Activated naive CD4-positive, alpha-beta T cell treated with anti-CD3 and anti-CD28 coated beads, Interleukin-2, amount 50 U/mL, for 72 hours (primary cell): ENCODE results near the gene APPBP2. TPM values are rescaled to one million over a fixed set of nuclear protein-coding genes. Genes with fewer than 3 reads are reported as not detected.
"Not testable (repeated sequence)": the region's sequence is repeated elsewhere in the genome, so short reads cannot be mapped to it uniquely, and the experiment has no call there.

Experiments used
- ATAC-seq, 2 donors: fragments of 150-1000 bp; cut with Tn5 transposase; 2 replicates each; pipeline ENCODE4 v1.10.0; 2021; ENCODE audit warnings: mild to moderate bottlenecking in 2 of 2, moderate library complexity in 2 of 2
- DNase-seq, 2 donors: peaks; one replicate each; pipeline ENCODE4 v3.0.0; 2021 to 2022; ENCODE audit warnings: low spot score in 2 of 2
- H3K27ac Mint-ChIP-seq, 2 donors: one replicate each; pipeline ENCODE4 v1.8.0; 2022; ENCODE audit warnings: mild to moderate bottlenecking in 2 of 2, mixed read lengths in 2 of 2
- H3K36me3 Mint-ChIP-seq, 2 donors: one replicate each; pipeline ENCODE4 v1.8.0; 2022; ENCODE audit warnings: mixed read lengths in 2 of 2
- H3K9me3 Mint-ChIP-seq, 2 donors: one replicate each; pipeline ENCODE4 v1.8.0; 2022; ENCODE audit warnings: mixed read lengths in 2 of 2
- total RNA-seq, 2 donors: library from RNA; stranded (reverse); gene quantifications; one replicate each; pipeline ENCODE4 v1.2.3, GENCODE V29; 2022

APPBP2 gene
- total RNA-seq, 2 donors from 2014 or later: 24.5 to 28.8 TPM

DNA sequence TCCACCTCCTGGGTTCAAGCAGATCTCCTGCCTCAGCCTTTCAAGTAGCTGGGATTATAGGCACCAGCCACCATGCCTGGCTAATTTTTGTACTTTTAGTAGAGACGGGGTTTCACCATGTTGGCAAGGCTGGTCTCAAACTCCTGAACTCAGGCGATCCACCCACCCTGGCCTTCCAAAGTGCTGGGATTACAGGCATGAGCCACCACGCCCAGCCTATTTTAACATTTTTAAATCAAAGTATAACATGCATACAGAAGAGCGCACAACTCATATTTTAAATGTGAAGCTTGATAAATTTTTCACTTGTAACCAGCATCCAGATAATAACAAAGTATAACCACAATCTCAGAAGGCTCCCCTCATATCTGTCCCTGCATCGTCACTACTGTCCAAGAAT, 10.8 kb downstream of the APPBP2 start:
- DNase-seq, ATAC-seq, H3K9me3 Mint-ChIP-seq, H3K27ac Mint-ChIP-seq: not testable (repeated sequence)
- H3K36me3 Mint-ChIP-seq: peaks cover 0 to 21% of the 10 kb centered on the region in 2 donors

DNA sequence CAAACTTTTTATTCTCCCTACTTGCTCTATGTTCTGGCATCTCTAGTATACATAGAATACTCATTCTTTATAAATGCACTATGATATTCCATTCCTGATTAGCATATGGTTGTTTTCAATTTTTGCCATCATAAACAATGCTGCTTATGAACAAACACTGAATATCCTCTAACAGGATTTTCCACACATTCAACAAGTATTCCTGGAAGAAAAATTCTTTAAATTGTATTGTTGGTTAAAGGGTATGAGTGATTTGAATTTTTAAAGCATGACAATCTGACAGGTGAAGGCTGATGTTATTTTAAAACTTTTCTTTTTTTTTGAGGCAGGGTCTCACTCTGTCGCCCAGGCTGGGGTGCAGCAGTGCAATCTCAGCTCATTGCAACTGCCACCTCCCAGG, 11.5 kb downstream of the APPBP2 start:
- no peaks in the 10 kb centered on the region for H3K9me3 Mint-ChIP-seq
- DNase-seq (no peak), ATAC-seq (no peak)
- H3K36me3 Mint-ChIP-seq: peaks cover 0 to 21% of the 10 kb centered on the region in 2 donors
- H3K27ac Mint-ChIP-seq: peak overlapping the region in 1 of 2 donors; percentile 77

DNA sequence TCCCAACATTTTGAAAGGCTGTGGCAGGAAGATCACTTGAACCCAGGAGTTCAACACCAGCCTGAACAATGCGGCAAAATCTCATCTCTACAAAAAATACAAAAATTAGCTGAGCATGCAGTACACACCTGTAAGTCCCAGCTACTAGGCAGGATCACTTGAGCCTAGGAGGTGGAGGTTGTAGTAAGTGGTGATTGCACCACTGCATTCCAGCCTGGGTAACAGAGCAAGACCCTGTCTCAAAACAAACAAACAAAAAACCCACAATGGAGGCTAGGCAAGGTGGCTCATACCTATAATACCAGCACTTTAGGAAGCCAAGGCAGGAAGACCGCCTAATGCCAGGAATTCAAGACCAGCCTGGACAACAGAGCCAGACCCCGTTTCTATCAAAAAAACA, 12.0 kb downstream of the APPBP2 start:
- no peaks in the 10 kb centered on the region for H3K9me3 Mint-ChIP-seq
- no peak overlapping the region for H3K27ac Mint-ChIP-seq
- DNase-seq (no peak), ATAC-seq (no peak)
- H3K36me3 Mint-ChIP-seq: peaks cover 0 to 21% of the 10 kb centered on the region in 2 donors

DNA sequence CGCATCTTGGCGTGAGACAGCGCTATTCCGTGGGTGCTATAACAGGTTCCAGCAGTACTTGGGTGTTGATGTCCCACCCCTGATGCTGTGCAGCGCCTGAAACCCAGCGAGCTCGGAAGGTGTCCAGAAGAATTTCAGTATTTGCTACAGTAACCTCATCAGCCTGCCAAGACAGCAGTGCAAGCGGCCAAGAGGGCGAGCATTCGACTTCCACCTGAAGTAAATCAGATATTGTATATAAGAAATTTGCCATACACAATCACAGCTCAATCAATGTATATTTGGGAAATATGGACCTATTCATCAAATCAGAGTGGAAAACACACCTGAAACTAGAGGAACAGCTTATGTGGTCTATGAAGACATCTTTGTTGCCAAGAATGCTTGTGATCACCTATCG, 13.0 kb downstream of the APPBP2 start:
- ATAC-seq (no peak), DNase-seq (no peak)
- H3K36me3 Mint-ChIP-seq: peaks cover 0 to 19% of the 10 kb centered on the region in 2 donors
- H3K27ac Mint-ChIP-seq: no peak overlapping the region
- no peaks in the 10 kb centered on the region for H3K9me3 Mint-ChIP-seq

DNA sequence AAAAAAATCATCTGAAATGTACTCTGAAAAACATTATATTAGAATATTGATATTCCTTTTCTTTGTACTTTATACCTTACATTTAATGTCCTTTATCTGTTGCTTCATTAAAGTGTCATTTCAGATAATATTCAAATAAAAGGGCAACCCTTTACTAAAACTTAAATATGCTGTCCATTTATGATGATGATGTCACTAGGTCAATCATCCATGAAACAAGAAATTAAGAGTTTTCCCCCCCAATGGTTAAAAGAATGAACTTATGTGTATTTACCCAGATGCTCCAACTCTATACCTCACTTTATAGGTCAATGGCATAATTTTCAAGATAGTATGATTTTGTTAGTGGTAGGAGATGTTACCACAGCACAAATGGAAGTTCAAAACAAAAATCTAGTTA, 15.3 kb downstream of the APPBP2 start:
- H3K9me3 Mint-ChIP-seq: no peaks in the 10 kb centered on the region

DNA sequence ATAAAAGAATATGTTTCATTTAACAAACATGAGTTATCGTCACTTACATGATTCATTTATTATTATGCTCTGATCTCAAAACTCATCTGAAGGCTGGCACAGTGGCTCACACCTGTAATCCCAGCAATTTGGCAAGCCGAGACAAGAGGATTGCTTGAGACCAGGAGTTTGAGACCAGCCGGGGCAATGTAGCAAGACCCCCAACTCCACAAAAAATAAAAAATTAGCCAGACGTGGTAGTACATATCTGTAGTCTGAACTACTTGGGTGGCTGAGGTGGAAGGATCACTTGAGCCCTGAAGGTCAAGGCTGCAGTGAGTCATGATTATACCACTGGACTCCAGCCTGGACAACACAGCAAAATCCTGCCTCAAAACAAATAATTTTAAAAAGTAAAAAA, 16.0 kb downstream of the APPBP2 start:
- Mint-ChIP-seq H3K9me3 (no peaks in the 10 kb centered on the region), H3K27ac (no peak overlapping the region), H3K36me3 (peaks cover 0 to 15% of the 10 kb centered on the region in 2 donors)
- ATAC-seq (no peak), DNase-seq (no peak)

More for the DNA sequence above, 15.3 kb downstream of the APPBP2 start:
- H3K36me3 Mint-ChIP-seq: peaks cover 0 to 15% of the 10 kb centered on the region in 2 donors
- no peak for ATAC-seq
- no peak overlapping the region for H3K27ac Mint-ChIP-seq
- no peak for DNase-seq

DNA sequence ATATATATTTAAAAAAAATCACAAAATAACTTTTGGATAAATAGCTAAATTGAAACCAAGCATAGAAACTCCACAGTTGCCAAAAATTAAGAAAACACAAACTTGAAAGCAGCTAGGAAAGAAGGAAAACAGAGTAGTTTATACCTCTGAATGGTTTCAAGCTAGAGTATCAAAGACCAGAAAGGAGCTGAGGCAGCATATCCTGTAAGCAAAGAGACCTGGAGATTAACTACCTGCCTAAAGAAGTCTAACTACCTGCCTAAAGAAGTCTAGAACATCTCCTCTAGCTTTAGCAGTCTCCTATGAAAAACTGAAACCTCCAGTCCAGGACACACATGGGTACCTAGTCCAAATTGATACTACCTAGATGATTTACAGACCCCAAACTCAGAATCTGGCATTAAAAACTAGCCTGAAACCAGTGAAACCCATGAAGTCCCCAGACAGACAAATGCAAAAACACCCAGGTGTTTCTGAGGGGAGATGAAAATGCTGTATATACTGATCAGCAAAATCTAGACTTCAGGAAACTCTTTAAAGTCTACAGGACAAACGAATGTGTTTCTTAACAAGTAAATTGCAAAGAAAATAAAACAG, 17.6 kb downstream of the APPBP2 start:
- H3K9me3 Mint-ChIP-seq: no peaks in the 10 kb centered on the region
- H3K27ac Mint-ChIP-seq: no peak overlapping the region
- H3K36me3 Mint-ChIP-seq: peaks cover 0 to 6% of the 10 kb centered on the region in 2 donors
- no peak for DNase-seq
- no peak for ATAC-seq

DNA sequence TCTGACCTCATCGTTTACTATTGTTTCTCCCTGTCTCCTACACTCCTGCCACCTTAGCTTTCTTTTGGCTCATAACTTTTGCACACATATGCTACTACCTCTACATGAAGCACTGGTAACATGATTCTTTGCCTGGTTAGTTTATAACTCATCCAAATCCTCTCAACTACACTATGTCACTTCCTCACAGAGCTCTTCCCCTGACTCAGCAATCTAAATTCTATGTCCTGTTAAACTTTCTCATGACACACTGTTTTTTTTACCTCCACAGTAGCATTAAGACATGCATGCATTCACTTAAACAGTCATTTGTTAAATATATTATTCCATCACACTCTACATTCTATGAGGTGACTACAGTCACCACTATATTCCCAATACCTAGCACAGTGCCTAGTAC, 19.7 kb downstream of the APPBP2 start:
- no peaks in the 10 kb centered on the region for H3K36me3 Mint-ChIP-seq
- H3K9me3 Mint-ChIP-seq: no peaks in the 10 kb centered on the region
- no peak overlapping the region for H3K27ac Mint-ChIP-seq
- no peak for DNase-seq
- ATAC-seq: no peak

DNA sequence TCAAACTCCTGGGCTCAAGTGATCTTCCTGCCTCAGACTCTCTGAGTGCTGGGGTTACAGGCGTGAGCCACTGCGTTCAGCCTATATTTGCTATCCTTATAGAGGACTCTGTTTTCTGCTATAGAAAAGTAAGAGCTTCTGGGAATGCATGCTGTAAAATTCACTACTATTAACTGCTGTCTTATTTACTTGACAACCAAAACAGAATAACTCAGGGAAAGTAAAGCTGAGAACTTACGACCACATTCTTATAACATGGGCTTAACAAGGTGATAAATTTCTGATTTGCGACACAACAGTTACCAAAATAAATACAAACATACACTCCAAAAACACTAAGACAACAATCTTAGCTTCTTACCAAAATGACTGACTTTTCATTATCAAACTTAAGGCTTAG, 23.9 kb downstream of the APPBP2 start:
- peaks cover 0 to 13% of the 10 kb centered on the region in 2 donors for H3K36me3 Mint-ChIP-seq

DNA sequence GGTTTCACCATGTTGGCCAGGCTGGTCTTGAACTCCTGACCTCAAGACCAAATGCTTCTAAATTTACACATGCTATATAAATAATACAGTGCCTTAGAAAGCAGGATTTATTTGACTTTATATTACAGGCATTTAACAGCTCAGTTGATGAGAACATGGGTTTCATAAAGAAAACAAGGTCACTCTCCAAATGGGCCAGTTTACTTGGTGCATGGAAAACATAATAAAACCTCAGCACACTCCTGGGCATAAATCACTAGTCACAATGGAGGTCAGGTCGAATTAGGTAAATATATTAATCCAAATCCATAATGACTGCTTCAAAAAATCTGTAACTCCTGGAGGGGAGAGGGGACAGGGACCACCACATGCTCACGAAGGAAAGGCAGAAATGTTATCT, 24.5 kb downstream of the APPBP2 start:
- DNase-seq (no peak), ATAC-seq (no peak)
- Mint-ChIP-seq H3K36me3 (peaks cover 0 to 17% of the 10 kb centered on the region in 2 donors), H3K27ac (no peak overlapping the region), H3K9me3 (no peaks in the 10 kb centered on the region)

More for the DNA sequence above, 23.9 kb downstream of the APPBP2 start:
- ATAC-seq: no peak
- no peaks in the 10 kb centered on the region for H3K9me3 Mint-ChIP-seq
- H3K27ac Mint-ChIP-seq: no peak overlapping the region
- no peak for DNase-seq

DNA sequence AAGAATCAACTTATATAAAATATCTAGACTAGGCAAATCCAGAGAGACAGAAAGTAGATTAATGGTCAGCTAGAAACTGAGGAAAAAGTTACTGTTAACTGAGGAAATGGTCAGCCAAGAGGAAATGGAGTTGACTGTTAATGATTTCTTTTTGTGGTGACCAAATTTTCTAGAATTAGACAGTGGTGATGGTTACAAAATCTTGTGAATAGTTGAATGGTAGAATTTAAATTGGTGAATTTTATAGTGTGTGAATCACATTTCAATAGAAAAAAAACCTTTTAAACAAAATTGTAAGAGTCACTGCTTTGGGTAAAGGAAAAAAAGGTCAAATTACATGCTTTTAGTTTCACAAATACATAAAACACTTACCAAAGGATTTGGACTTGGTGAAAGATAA, 30.0 kb downstream of the APPBP2 start:
- peaks cover 23 to 62% of the 10 kb centered on the region in 2 donors for H3K36me3 Mint-ChIP-seq
- H3K9me3 Mint-ChIP-seq: peaks cover 1 to 2% of the 10 kb centered on the region in 2 donors
- no peak overlapping the region for H3K27ac Mint-ChIP-seq
- ATAC-seq (no peak), DNase-seq (no peak)

DNA sequence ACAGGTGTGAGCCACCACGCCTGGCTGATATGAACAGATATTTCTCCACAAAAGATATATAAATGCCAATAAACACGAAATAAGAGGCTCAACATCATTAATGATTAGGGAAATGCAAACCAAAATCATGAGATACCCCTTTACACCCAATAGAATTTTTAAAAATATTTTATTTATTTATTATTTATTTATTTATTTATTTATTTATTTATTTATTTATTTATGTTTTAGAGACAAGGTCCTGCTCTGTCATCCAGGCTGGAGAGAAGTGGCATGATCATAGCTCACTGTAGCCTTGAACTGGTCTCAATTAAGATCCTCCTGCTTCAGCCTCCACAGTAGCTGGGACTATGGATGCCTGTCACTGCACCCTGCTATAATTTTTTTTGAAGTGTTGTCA, 30.8 kb downstream of the APPBP2 start:
- H3K9me3 Mint-ChIP-seq: peaks cover 3 to 7% of the 10 kb centered on the region in 2 donors
- peaks cover 31 to 70% of the 10 kb centered on the region in 2 donors for H3K36me3 Mint-ChIP-seq
- ATAC-seq (no peak), DNase-seq (no peak)
- no peak overlapping the region for H3K27ac Mint-ChIP-seq

DNA sequence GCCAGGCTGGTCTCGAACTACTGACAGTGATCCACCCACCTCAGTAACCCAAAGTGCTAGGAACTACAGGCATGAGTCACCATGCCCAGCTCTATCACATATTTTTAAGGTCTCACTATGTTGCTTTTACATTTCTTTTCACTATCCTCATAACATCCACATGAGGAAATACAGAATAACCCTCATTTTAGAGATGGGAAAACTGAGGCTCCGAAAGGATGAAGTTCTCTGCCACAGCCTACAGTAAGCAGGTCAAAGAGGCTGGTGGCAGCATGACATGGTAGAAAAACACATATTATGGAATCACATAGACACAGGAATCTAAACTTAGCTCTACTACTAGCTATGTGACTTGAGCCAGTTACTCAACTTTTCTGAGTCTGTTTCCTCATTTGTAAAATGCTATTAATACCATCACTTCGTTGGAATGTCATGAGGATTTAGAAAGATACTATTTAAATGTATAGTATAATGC, 32.2 kb downstream of the APPBP2 start:
- Mint-ChIP-seq H3K27ac (no peak overlapping the region), H3K36me3 (peaks cover 35 to 69% of the 10 kb centered on the region in 2 donors), H3K9me3 (peaks cover 3 to 7% of the 10 kb centered on the region in 2 donors)
- no peak for DNase-seq
- no peak for ATAC-seq

DNA sequence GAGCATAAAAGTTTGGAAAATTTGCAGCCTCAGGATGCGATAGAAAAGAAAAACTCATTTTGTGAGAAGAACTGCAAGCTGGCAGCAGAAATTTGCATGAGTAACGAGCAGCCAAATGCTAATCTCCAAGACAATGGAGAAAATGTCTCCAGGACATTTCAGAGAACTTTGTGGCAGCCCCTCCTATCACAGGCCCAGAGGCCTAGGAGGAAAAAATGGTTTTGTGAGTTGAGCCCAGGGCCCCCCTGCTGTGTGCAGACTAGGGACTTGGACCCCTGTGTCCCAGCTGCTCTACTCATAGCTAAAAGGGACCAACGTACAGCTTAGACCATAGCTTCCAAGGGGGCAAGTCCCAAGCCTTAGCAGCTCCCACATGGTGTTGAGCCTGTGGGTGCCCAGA, 34.3 kb downstream of the APPBP2 start:
- no peak for DNase-seq
- Mint-ChIP-seq H3K9me3 (peaks cover 9 to 17% of the 10 kb centered on the region in 2 donors), H3K36me3 (peaks cover 46 to 78% of the 10 kb centered on the region in 2 donors), H3K27ac (no peak overlapping the region)
- no peak for ATAC-seq

DNA sequence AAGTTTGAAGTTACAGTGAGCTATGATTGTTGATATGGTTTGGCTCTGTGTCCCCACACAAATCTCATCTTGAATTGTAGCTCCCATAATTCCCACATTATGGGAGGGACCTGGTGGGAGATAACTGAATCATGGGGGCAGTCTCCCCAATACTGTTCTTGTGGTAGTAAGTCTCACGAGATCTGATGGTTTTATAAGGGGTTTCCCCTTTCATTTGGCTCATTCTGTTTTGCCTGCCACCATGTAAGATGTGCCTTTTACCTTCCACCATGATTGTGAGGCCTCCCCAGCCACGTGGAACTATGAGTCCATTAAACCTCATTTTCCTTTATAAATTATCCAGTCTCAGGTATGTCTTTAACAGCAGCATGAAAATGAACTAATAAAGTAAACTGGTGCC, 35.4 kb downstream of the APPBP2 start:
- ATAC-seq, DNase-seq: not testable (repeated sequence)
- Mint-ChIP-seq H3K9me3 (peaks cover 15 to 25% of the 10 kb centered on the region in 2 donors), H3K36me3 (peaks cover 46 to 83% of the 10 kb centered on the region in 2 donors), H3K27ac (peak overlapping the region in 1 of 2 donors; percentile 57)

DNA sequence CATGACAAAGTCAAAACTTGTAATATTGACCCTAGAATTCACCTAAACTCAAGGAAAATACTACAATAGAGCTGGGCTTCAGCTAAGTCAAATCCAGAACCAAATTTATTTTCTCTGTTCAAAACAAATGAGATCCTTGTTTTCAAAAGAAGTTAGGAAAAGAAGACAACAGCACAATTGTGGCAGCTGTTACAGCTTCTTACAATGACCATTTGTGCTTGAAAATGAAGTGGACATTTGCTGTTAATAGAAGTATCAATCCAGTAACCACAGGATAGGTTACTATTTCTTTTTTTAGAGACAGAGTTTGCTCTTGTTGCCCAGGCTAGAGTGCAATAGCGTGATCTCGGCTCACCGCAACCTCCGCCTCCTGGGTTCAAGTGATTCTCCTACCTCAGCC, 44.4 kb downstream of the APPBP2 start:
- peaks cover 8 to 11% of the 10 kb centered on the region in 2 donors for H3K9me3 Mint-ChIP-seq
- DNase-seq (no peak), ATAC-seq (no peak)
- H3K36me3 Mint-ChIP-seq: peaks cover 0 to 25% of the 10 kb centered on the region in 2 donors
- no peak overlapping the region for H3K27ac Mint-ChIP-seq

DNA sequence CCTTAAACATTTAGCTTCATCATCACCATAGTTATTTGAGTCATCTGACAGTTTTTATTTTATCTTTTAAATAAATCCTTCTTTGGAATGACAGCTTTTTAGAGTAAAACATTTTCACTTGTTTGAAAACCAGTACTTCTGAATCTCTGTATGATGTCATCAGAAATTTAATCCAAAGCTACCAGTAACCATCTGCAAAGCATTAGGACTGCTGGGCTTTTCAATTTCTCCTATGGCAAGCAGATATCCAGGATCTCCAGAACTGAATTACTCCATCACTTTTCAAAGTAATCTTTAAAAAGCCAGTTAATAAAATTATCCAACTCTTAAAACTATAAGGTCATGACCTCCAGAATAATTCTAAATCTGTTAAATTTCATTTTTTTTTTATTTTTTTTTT, 52.3 kb downstream of the APPBP2 start:
- ATAC-seq (no peak), DNase-seq (no peak)
- Mint-ChIP-seq H3K9me3 (peaks cover 3 to 4% of the 10 kb centered on the region in 2 donors), H3K27ac (no peak overlapping the region), H3K36me3 (peaks cover 6 to 29% of the 10 kb centered on the region in 2 donors)

DNA sequence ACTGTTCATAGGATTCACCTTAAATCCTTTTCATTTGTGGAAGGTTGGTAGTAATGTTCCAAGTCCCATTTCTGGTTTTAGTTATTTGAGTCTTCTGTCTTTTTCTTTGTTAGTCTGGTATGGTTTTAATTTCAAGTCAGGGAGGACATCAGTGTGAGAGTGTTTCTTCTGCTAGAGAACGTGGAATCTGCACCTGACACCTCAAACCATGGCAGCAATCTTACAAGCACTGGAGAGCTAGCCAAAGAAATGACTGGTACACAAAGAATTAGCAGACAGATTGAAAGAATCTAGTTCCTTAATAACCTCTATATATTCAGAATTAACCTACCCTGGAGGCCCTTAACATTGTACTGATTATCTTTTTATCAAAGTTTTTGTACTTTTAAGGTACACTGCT, 53.6 kb downstream of the APPBP2 start:
- Mint-ChIP-seq H3K9me3 (peaks cover 3 to 4% of the 10 kb centered on the region in 2 donors), H3K27ac (no peak overlapping the region), H3K36me3 (peaks cover 6 to 29% of the 10 kb centered on the region in 2 donors)
- ATAC-seq (no peak), DNase-seq (no peak)
